Measurements from ENCODE around the gene POGZ. TPM values are rescaled to one million over a fixed set of nuclear protein-coding genes. Genes with fewer than 3 reads are reported as not detected.

Gene POGZ
- total RNA-seq, 1 experiment from 2014 or later, result 102 TPM

- Histone ChIP-seq H3K14ac (ENCODE audit: insufficient read depth, low read length) (no peak overlapping the region), H4K20me1 (ENCODE audit: control insufficient read depth, insufficient read depth, insufficient read length) (no peaks in the 10 kb centered on the region), H4K8ac (replicated peaks; ENCODE audit: insufficient read length, low read depth, low read length) (no peak overlapping the region), H3K79me1 (ENCODE audit: insufficient read depth, low read depth, low read length, poor library complexity, severe bottlenecking) (peaks cover 3% of the 10 kb centered on the region), H3K4me2 (ENCODE audit: insufficient read depth, insufficient read length, low read length) (no peak overlapping the region), H3K23ac (ENCODE audit: insufficient read length, low read depth, low read length) (no peak overlapping the region), H3K9me3 (ENCODE audit: control insufficient read depth, low read depth, low read length) (no peaks in the 10 kb centered on the region), H3K27ac (ENCODE audit: insufficient read length, low read depth, low read length) (no peak overlapping the region), H3T11ph (ENCODE audit: low read length) (no peak overlapping the region), H2AFZ (ENCODE audit: low read length) (no peak overlapping the region), H2BK5ac (ENCODE audit: insufficient read length, low read length) (no peak overlapping the region), H2BK120ac (ENCODE audit: low read depth, low read length, poor library complexity, severe bottlenecking) (no peak overlapping the region), H4K5ac (ENCODE audit: insufficient read length, low read depth, low read length) (no peak overlapping the region), H3K4ac (ENCODE audit: low read depth, low read length) (no peak overlapping the region), H3K23me2 (ENCODE audit: insufficient read length, low read depth, low read length, poor library complexity, severe bottlenecking) (peaks cover 6% of the 10 kb centered on the region), H4K91ac (ENCODE audit: insufficient read length, low read depth, low read length) (no peak overlapping the region), H3K9ac (ENCODE audit: extremely low read depth, insufficient read length, low read length) (no peak overlapping the region), H3K27me3 (ENCODE audit: insufficient read depth, low read length) (no peaks in the 10 kb centered on the region), H2AK5ac (ENCODE audit: insufficient read length, low read length) (no peak overlapping the region), H3K56ac (ENCODE audit: insufficient read length, low read depth, low read length) (no peak overlapping the region), H2BK12ac (ENCODE audit: insufficient read length, low read depth, low read length) (no peak overlapping the region), H3K4me1 (ENCODE audit: insufficient read depth, low read length) (no peaks in the 10 kb centered on the region), H2BK20ac (ENCODE audit: low read depth, low read length, poor library complexity, severe bottlenecking) (no peak overlapping the region), H2BK15ac (ENCODE audit: low read depth, low read length) (no peak overlapping the region), H3K79me2 (ENCODE audit: insufficient read depth, low read length) (peaks cover 9% of the 10 kb centered on the region; the same call in 1 of the 2 replicates), H3K18ac (ENCODE audit: insufficient read length, low read depth, low read length) (no peak overlapping the region)
- H3K27ac Mint-ChIP-seq, result peak overlapping the region in 2 of 3 experiments; percentile 49 to 78; a peak in 3 of 7 replicates
- no peak overlapping the region for H3K4me3 Mint-ChIP-seq
- H3K9me3 Mint-ChIP-seq, result no peaks in the 10 kb centered on the region; a peak in 1 of 5 replicates
- H3K27me3 Mint-ChIP-seq (ENCODE audit: low read depth), result no peaks in the 10 kb centered on the region; the same call in 1 of the 2 replicates
- peaks cover 12% of the 10 kb centered on the region in 2 experiments for H3K4me1 Mint-ChIP-seq
- no CpG with 5 or more reads among the region's 2 CpGs for WGBS (ENCODE audit: extremely low coverage, insufficient read length, low lambda C conversion rate)
- DNase-seq, result no peak
- peaks cover 44 to 79% (median 67%) of the 10 kb centered on the region in 3 experiments for H3K36me3 Mint-ChIP-seq (ENCODE audit: insufficient read depth in 1 of 3, low read depth in 3 of 3)
- no peak for TF ChIP-seq CTCF (conservative IDR thresholded peaks at IDR 0.05)
Observed at GRCh38 chr1:151402764-151403163, 56.5 kb downstream of the POGZ start.

Measured in H9 (cell line).